GM20000 (cell line): ENCODE measurements around the gene LRRC61.

ENCODE experiments used
- DNase-seq: peaks from one replicate; pipeline ENCODE4 v3.0.0; 2012; ENCODE audit warnings: low spot score
- CTCF ChIP-seq: IDR thresholded peaks from 2 replicates; pipeline ENCODE4 v1.5.1; 2012; ENCODE audit warnings: mild to moderate bottlenecking, control low read depth; ENCODE audit errors: extremely low read depth, missing control alignments

The LRRC61 gene

GRCh38 chr7:150351587-150352194 is 28.5 kb downstream of the LRRC61 start:
- TF ChIP-seq CTCF = no peak
- DNase-seq = no peak

DNA sequence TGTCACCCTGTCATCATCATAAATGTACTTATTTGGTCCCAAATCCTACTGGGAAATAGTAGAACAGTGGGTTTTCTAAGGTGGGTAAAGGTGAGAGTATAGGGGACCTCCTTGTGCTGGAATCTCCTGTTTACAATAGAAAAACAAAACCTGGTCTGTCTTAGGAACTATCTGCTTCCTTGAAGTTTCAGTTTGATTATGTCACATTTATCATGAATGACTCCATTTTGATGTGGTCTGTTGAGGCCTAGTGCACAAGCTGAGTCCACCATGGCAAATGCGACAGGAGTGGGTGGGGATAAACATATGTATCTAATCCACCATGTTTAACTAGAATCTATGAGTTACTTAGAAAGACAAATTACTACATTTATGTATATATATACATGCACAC is 32.5 kb downstream of the LRRC61 start:
- no peak for TF ChIP-seq CTCF
- no peak for DNase-seq

DNA sequence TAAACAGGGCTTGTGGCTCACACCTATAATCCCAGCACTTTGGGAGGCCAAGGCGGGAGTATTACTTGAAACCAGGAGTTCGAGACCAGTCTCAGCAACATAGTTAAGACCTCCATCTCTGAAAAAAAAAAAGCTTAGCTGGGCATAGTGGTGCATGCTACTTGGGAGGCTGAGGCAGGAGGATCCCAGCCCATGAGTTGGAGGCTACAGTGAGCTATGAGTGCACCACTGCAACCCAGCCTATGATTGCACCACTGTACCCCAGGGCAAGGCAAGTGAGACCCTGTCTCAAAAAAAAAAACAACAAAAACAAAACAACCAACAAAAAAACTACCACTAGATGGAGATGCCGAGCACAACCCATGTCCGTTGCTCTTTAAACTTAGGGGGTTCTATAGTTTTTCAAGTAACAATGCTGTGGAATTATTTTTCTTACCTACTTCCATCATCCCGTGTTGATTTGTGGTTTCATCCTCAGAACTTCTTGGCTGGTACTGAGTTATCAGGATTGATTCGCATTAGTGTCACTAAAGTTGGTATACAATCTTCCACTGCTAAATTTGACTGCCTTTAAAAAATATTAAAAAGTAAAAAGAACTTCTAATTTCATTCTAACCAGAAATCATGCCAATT is 33.2 kb downstream of the LRRC61 start:
- TF ChIP-seq CTCF = peak; percentile 20
- no peak for DNase-seq

GRCh38 chr7:150357270-150357669 is 34.1 kb downstream of the LRRC61 start:
- no peak for DNase-seq
- TF ChIP-seq CTCF = no peak

- no peak for TF ChIP-seq CTCF
These were observed 34.7 kb downstream of the LRRC61 start for GRCh38 chr7:150357771-150358427.

GRCh38 chr7:150358433-150358832 is 35.3 kb downstream of the LRRC61 start:
- DNase-seq = no peak
- TF ChIP-seq CTCF = no peak

More at GRCh38 chr7:150357771-150358427, 34.7 kb downstream of the LRRC61 start:
- no peak for DNase-seq

DNA sequence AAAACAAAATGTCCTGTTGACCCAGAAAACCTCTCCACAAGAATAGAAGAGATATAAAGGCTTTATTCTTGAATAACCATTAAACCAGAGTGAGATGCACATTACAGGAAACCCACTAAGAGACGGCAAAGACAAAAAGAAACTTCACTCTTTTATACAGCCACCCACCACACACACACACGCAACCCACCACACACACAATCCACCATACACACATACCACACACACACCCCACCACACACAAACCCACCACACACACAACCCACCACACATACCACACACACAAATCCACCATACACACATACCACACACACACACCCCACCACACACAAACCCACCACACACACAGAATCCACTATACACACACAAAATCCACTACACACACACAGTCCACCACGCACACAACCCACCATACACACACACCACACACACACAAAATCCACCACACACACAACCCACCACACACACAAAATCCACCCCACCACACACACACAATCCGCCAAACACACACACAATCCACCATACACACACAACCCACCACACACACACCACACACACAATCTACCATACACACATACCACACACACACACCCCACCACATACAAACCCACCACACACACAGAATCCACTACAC is 36.0 kb downstream of the LRRC61 start:
- DNase-seq = no peak
- TF ChIP-seq CTCF = no peak
